ENCODE measurements around the gene TCP11. TPM values are rescaled to one million over a fixed set of nuclear protein-coding genes. Genes with fewer than 3 reads are reported as not detected.

The TCP11 gene
- total and polyA plus RNA-seq, 2 of the 13 experiments (the other 11 are each of a cell fraction or from before 2014, with no cell fraction given): 0.04 TPM; not detected in 1

- TF ChIP-seq, protein P1, sequence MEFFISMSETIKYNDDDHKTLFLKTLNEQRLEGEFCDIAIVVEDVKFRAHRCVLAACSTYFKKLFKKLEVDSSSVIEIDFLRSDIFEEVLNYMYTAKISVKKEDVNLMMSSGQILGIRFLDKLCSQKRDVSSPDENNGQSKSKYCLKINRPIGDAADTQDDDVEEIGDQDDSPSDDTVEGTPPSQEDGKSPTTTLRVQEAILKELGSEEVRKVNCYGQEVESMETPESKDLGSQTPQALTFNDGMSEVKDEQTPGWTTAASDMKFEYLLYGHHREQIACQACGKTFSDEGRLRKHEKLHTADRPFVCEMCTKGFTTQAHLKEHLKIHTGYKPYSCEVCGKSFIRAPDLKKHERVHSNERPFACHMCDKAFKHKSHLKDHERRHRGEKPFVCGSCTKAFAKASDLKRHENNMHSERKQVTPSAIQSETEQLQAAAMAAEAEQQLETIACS (CRISPR knock-in tag; IDR thresholded peaks at IDR 0.05): no peak
- TF ChIP-seq XRCC5 (optimal IDR thresholded peaks at IDR 0.05; ENCODE audit: low read length): no peak
- TF ChIP-seq ZNF782 (CRISPR knock-in tag; IDR thresholded peaks at IDR 0.05; ENCODE audit: borderline replicate concordance): no peak
- no peak for TF ChIP-seq GLI4 (CRISPR knock-in tag; IDR thresholded peaks at IDR 0.05; ENCODE audit: borderline replicate concordance)
- TF ChIP-seq ZNF292 (CRISPR knock-in tag; IDR thresholded peaks at IDR 0.05; ENCODE audit: borderline replicate concordance, low read depth): no peak
- TF ChIP-seq DRAP1 (CRISPR knock-in tag; IDR thresholded peaks at IDR 0.05): no peak
- TF ChIP-seq SMARCC2 (IDR thresholded peaks at IDR 0.05): no peak
- no peak for TF ChIP-seq CC2D1A (CRISPR knock-in tag; IDR thresholded peaks at IDR 0.05)
- no peak for TF ChIP-seq FOXA1 (IDR thresholded peaks at IDR 0.05)
- TF ChIP-seq FOXA1 (CRISPR knock-in tag; IDR thresholded peaks at IDR 0.05): no peak
- no peak for TF ChIP-seq ZNF572 (CRISPR knock-in tag; IDR thresholded peaks at IDR 0.05)
- TF ChIP-seq HMGA1 (CRISPR knock-in tag; conservative IDR thresholded peaks at IDR 0.05): no peak
- no peak for TF ChIP-seq ZNF451 (CRISPR knock-in tag; IDR thresholded peaks at IDR 0.05)
- TF ChIP-seq, protein P2, sequence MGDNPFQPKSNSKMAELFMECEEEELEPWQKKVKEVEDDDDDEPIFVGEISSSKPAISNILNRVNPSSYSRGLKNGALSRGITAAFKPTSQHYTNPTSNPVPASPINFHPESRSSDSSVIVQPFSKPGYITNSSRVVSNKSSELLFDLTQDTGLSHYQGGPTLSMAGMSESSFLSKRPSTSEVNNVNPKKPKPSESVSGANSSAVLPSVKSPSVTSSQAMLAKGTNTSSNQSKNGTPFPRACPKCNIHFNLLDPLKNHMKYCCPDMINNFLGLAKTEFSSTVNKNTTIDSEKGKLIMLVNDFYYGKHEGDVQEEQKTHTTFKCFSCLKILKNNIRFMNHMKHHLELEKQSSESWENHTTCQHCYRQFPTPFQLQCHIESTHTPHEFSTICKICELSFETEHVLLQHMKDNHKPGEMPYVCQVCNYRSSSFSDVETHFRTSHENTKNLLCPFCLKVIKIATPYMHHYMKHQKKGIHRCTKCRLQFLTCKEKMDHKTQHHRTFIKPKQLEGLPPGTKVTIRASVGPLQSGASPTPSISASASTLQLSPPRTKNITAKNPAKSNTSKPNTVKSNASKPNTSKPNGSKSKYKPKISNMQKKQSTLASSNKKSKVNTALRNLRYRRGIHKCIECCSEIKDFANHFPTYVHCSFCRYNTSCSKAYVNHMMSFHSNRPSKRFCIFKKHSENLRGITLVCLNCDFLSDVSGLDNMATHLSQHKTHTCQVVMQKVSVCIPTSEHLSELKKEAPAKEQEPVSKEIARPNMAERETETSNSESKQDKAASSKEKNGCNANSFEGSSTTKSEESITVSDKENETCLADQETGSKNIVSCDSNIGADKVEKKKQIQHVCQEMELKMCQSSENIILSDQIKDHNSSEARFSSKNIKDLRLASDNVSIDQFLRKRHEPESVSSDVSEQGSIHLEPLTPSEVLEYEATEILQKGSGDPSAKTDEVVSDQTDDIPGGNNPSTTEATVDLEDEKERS (CRISPR knock-in tag; IDR thresholded peaks at IDR 0.05): no peak
- TF ChIP-seq ZNF512B (CRISPR knock-in tag; IDR thresholded peaks at IDR 0.05; ENCODE audit: borderline replicate concordance): no peak
Observed at GRCh38 chr6:35179901-35180535, 38.9 kb upstream of the TCP11 start (continued).

Measured in HepG2 (cell line).